Tibial nerve (tissue), 4 donors: Measurements from ENCODE around the gene DNAH14. TPM values are rescaled to one million over a fixed set of nuclear protein-coding genes. Genes with fewer than 3 reads are reported as not detected.
"Not testable (repeated sequence)": the region's sequence is repeated elsewhere in the genome, so short reads cannot be mapped to it uniquely, and the experiment has no call there.

Experiments used
- DNase-seq, 2 donors: peaks; one replicate each; pipeline ENCODE4 v3.0.0-alpha.2; 2019; ENCODE audit warnings: low spot score in 2 of 2
- H3K27ac ChIP-seq, 4 donors: fragments of 200-600 bp; sonication (generic) in 3 of 4; one replicate each; pipeline ENCODE4 v1.5.1; 2017 to 2019; ENCODE audit warnings: mild to moderate bottlenecking in 1 of 4
- H3K27me3 ChIP-seq, 2 donors: fragments of 200-600 bp; sonication (generic) in 1 of 2; one replicate each; pipeline versions ENCODE4 v1.5.1 to v1.6.0; 2017 to 2019
- H3K36me3 ChIP-seq, 3 donors: fragments of 200-600 bp; sonication (generic); one replicate each; pipeline ENCODE4 v1.5.1; 2018 to 2019
- H3K4me1 ChIP-seq, 4 donors: fragments of 200-600 bp; sonication (generic) in 3 of 4; one replicate each; pipeline ENCODE4 v1.5.1; 2017 to 2019
- H3K4me3 ChIP-seq, 4 donors: fragments of 200-600 bp; sonication (generic) in 3 of 4; one replicate each; pipeline ENCODE4 v1.5.1; 2017 to 2019; ENCODE audit warnings: mild to moderate bottlenecking in 1 of 4, moderate library complexity in 1 of 4
- H3K9me3 ChIP-seq, 4 donors: fragments of 200-600 bp; sonication (generic) in 3 of 4; one replicate each; pipeline ENCODE4 v1.5.1; 2017 to 2019
- EP300 ChIP-seq, 2 donors: sonication (generic); formaldehyde crosslinking; IDR thresholded peaks; one replicate each; pipeline ENCODE4 v1.6.1; 2017; ENCODE audit warnings: antibody characterized with exemption in 2 of 2, mild to moderate bottlenecking in 1 of 2
- POLR2A ChIP-seq, 2 donors: fragments of 450-650 bp; IDR thresholded peaks; one replicate each; pipeline ENCODE4 v1.6.1; 2017; ENCODE audit warnings: antibody characterized with exemption in 2 of 2, mild to moderate bottlenecking in 2 of 2, moderate library complexity in 2 of 2
- WGBS, 2 donors: methylation state at CpG; one replicate each; pipeline ENCODE4 v1.1.5; 2018; 5-methylcytosine and 5-hydroxymethylcytosine counted together
- total RNA-seq, 4 donors: library from RNA; depleted of rRNA; stranded (reverse); fragments of >200 nt; gene quantifications; one replicate each; pipeline ENCODE4 v1.1.0, GENCODE V29; 2016
- TF ChIP-seq, protein P1 (sequence below), 5 experiments: fragments of 200-600 bp in 3 of 5; fragments of 450-650 bp in 2 of 5; sonication (generic) in 3 of 5; IDR thresholded peaks; one replicate each; pipeline ENCODE4 v1.5.1; 2016 to 2019; ENCODE audit warnings: antibody characterized with exemption in 5 of 5, mild to moderate bottlenecking in 3 of 5, moderate library complexity in 2 of 5

Gene DNAH14
- total RNA-seq, 4 donors from 2014 or later: 1.2 to 6.5 (median 4.4) TPM

GRCh38 chr1:224931605-224932004 is 2.1 kb downstream of the DNAH14 start:
- Histone ChIP-seq H3K4me1 (peaks cover 0 to 4% (median 0%) of the 10 kb centered on the region in 4 donors), H3K27me3 (peaks cover 0 to 8% of the 10 kb centered on the region in 2 donors), H3K27ac (no peak overlapping the region), H3K4me3 (no peak overlapping the region), H3K36me3 (no peaks in the 10 kb centered on the region), H3K9me3 (peaks cover 0 to 44% (median 13%) of the 10 kb centered on the region in 4 donors)
- no peak for DNase-seq
- 96 to 100% methylated on average over 1 of the region's 1 CpG for WGBS, 2 donors
- TF ChIP-seq POLR2A (IDR thresholded peaks at IDR 0.05): no peak

DNA sequence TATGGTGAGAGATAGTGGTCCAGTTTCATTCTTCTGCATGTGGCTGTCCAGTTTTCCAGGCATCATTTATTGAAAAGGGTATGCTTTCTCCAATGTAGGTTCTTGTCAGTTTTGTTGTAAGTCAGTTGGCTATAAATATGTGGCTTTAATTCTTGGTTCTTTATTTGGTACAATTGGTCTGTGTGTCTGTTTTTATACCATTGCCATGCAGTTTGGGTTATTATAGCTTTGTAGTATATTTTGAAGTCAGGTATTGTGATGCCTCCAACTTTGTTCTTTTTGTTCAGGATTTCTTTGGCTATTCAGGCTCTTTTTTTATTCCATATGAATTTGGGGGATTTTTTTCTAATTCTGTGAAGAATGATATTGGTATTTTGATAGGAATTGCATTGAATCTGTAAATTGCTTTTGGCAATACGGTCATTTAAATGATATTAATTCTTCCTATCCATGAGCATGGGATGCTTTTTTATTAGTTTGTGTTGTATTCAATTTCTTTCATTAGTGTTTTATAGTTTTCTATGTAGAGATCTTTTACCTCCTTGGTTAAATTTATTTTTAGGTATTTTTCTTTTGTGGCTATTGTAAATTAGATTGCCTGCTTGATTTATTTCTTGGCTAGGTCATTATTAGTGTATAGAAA is 3.3 kb downstream of the DNAH14 start:
- WGBS, 2 donors: 92 to 98% methylated on average over 1 of the region's 1 CpG
- DNase-seq: no peak

DNA sequence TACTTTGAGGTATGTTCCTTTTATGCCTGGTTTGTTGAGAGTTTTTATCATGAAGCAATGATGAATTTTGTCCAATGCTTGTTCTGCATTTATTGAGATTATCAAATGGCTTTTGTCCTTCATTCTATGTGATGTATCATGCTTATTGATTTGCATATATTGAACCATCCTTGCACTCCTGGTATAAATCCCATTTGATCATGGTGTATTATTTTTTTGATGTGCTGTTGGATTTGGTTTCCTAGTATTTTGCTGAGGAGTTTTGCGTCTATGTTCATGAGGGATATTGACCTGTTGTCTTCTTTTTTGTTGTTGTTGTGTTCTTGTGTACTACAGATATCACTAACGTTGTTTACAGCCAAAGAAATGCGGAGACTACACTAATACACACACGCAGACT is 4.1 kb downstream of the DNAH14 start:
- 84 to 97% methylated on average over 4 of the region's 4 CpGs for WGBS, 2 donors
- peaks cover 0 to 60% (median 17%) of the 10 kb centered on the region in 4 donors for H3K9me3 ChIP-seq
- H3K4me3 ChIP-seq: no peak overlapping the region
- H3K4me1 ChIP-seq: peaks cover 0 to 4% (median 0%) of the 10 kb centered on the region in 4 donors
- DNase-seq: no peak
- H3K27me3 ChIP-seq: peaks cover 0 to 8% of the 10 kb centered on the region in 2 donors
- TF ChIP-seq POLR2A (IDR thresholded peaks at IDR 0.05) (no peak), EP300 (IDR thresholded peaks at IDR 0.05) (no peak)
- TF ChIP-seq, protein P1, sequence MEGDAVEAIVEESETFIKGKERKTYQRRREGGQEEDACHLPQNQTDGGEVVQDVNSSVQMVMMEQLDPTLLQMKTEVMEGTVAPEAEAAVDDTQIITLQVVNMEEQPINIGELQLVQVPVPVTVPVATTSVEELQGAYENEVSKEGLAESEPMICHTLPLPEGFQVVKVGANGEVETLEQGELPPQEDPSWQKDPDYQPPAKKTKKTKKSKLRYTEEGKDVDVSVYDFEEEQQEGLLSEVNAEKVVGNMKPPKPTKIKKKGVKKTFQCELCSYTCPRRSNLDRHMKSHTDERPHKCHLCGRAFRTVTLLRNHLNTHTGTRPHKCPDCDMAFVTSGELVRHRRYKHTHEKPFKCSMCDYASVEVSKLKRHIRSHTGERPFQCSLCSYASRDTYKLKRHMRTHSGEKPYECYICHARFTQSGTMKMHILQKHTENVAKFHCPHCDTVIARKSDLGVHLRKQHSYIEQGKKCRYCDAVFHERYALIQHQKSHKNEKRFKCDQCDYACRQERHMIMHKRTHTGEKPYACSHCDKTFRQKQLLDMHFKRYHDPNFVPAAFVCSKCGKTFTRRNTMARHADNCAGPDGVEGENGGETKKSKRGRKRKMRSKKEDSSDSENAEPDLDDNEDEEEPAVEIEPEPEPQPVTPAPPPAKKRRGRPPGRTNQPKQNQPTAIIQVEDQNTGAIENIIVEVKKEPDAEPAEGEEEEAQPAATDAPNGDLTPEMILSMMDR (IDR thresholded peaks at IDR 0.05): no peak
- H3K27ac ChIP-seq: no peak overlapping the region
- H3K36me3 ChIP-seq: no peaks in the 10 kb centered on the region

More for the DNA sequence above, 3.3 kb downstream of the DNAH14 start:
- no peak overlapping the region for H3K27ac ChIP-seq
- H3K4me1 ChIP-seq: peaks cover 0 to 4% (median 0%) of the 10 kb centered on the region in 4 donors
- H3K9me3 ChIP-seq: peaks cover 0 to 54% (median 13%) of the 10 kb centered on the region in 4 donors
- peaks cover 0 to 8% of the 10 kb centered on the region in 2 donors for H3K27me3 ChIP-seq
- no peak overlapping the region for H3K4me3 ChIP-seq
- no peaks in the 10 kb centered on the region for H3K36me3 ChIP-seq
- TF ChIP-seq EP300 (IDR thresholded peaks at IDR 0.05) (no peak), POLR2A (IDR thresholded peaks at IDR 0.05) (no peak)
- TF ChIP-seq, protein P1 (IDR thresholded peaks at IDR 0.05): no peak

DNA sequence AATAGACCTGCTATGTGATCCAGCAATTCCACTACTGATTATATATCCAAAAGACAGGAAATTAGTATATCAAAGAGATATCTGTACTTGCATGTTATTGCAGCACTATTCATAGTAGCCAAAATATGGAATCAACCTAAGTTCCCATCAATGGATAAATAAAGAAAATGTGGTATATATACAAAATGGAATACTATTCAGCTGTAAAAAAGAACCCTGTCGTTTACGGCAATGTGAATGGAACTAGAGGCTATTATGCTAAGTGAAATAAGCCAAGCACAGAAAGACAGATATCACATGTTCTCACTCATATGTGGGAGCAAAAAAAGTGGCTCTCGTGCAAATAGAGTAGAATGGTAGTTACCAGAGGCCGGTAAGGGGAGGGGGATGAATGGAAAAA is 9.2 kb downstream of the DNAH14 start:
- WGBS, 2 donors: 94% methylated on average over 4 of the region's 4 CpGs
- TF ChIP-seq, protein P1 (IDR thresholded peaks at IDR 0.05): no peak
- TF ChIP-seq POLR2A (IDR thresholded peaks at IDR 0.05) (no peak), EP300 (IDR thresholded peaks at IDR 0.05) (no peak)
- H3K4me1 ChIP-seq: no peaks in the 10 kb centered on the region
- no peaks in the 10 kb centered on the region for H3K36me3 ChIP-seq
- H3K4me3 ChIP-seq: no peak overlapping the region
- peaks cover 0 to 36% (median 11%) of the 10 kb centered on the region in 4 donors for H3K9me3 ChIP-seq
- DNase-seq: no peak
- H3K27me3 ChIP-seq: no peaks in the 10 kb centered on the region
- H3K27ac ChIP-seq: no peak overlapping the region

DNA sequence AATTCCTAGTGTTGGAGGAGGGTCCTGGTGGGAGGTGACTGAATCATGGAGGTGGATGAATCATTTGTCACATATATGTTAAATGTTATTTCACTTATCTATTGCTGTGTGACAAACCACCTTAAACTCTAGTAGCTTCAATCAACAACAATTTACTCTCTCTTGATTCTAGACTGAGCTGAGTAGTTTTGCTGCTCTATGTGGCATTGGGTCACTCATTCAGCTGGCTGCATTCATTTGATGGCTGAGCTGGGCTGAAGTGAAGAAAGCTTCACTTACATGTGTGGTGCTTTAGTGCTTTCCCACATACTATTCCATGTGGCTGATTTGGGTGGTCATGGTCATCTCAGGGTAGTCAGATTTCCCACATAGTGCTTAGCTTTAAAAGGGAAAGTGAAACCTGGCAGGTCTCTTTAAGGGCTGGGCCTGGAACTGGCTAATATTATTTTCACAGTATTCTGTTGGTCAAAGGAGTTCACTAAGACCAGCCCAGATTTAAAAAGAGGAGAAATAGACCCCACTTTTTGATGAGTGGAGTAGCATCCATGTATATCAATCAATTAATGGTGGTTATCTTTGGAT is 10.5 kb downstream of the DNAH14 start:
- no peaks in the 10 kb centered on the region for H3K27me3 ChIP-seq
- no peaks in the 10 kb centered on the region for H3K36me3 ChIP-seq
- TF ChIP-seq EP300 (IDR thresholded peaks at IDR 0.05): no peak
- TF ChIP-seq, protein P1 (IDR thresholded peaks at IDR 0.05): no peak
- no peak for TF ChIP-seq POLR2A (IDR thresholded peaks at IDR 0.05)

GRCh38 chr1:224940735-224941134 is 11.3 kb downstream of the DNAH14 start:
- DNase-seq, H3K36me3 ChIP-seq, H3K27ac ChIP-seq, H3K4me3 ChIP-seq, H3K4me1 ChIP-seq, H3K27me3 ChIP-seq: not testable (repeated sequence)
- peaks cover 0 to 18% (median 4%) of the 10 kb centered on the region in 4 donors for H3K9me3 ChIP-seq
- 97 to 99% methylated on average over 3 of the region's 3 CpGs for WGBS, 2 donors

More for the DNA sequence above, 10.5 kb downstream of the DNAH14 start:
- Histone ChIP-seq H3K4me1 (no peaks in the 10 kb centered on the region), H3K4me3 (no peak overlapping the region), H3K27ac (no peak overlapping the region), H3K9me3 (peaks cover 0 to 23% (median 7%) of the 10 kb centered on the region in 4 donors)
- DNase-seq: no peak

DNA sequence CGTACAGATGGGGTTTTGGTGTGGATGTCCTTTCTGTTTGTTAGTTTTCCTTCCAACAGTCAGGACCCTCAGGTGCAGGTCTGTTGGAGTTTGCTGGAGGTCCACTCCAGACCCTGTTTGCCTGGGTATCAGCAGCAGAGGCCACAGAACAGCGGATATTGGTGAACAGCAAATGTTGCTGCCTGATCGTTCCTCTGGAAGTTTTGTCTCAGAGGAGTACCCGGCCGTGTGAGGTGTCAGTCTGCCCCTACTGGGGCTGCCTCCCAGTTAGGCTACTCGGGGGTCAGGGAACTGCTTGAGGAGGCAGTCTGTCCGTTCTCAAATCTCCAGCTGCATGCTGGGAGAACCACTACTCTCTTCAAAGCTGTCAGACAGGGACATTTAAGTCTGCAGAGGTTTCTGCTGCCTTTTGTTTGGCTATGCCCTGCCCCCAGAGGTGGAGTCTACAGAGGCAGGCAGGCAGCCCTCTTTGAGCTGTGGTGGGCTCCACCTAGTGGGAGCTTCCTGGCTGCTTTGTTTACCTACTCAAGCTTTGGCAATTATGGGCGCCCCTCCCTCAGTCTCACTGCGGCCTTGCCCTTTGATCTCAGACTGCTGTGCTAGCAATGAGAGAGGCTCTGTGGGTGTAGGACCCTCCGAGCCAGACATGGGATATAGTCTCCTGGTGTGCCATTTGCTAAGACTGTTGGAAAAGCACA is 16.3 kb downstream of the DNAH14 start:
- not testable (repeated sequence) for H3K27me3 ChIP-seq, H3K4me1 ChIP-seq, H3K27ac ChIP-seq, DNase-seq, H3K4me3 ChIP-seq, H3K9me3 ChIP-seq, H3K36me3 ChIP-seq
- WGBS, 2 donors: 80 to 89% methylated on average over 10 of the region's 10 CpGs

DNA sequence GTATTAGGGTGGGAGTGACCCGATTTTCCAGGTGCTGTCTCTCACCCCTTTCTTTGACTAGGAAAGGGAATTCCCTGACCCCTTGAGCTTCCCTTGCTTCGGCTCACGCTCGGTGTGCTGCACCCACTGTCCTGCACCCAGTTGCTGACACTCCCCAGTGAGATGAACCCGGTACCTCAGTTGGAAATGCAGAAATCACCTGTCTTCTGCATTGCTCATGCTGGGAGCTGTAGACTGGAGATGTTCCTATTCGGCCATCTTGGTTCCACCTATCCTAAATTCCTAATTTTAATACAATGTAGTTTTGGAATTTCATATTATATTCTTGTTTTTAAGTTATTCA is 16.8 kb downstream of the DNAH14 start:
- not testable (repeated sequence) for H3K9me3 ChIP-seq, H3K27ac ChIP-seq, DNase-seq, H3K27me3 ChIP-seq, H3K4me3 ChIP-seq, H3K4me1 ChIP-seq, H3K36me3 ChIP-seq
- 93 to 96% methylated on average over 6 of the region's 6 CpGs for WGBS, 2 donors
